ENCODE results near the gene HNRNPR. TPM values are rescaled to one million over a fixed set of nuclear protein-coding genes. Genes with fewer than 3 reads are reported as not detected.

HNRNPR gene
- total RNA-seq, 1 donor from 2014 or later = 87.7 TPM

DNA sequence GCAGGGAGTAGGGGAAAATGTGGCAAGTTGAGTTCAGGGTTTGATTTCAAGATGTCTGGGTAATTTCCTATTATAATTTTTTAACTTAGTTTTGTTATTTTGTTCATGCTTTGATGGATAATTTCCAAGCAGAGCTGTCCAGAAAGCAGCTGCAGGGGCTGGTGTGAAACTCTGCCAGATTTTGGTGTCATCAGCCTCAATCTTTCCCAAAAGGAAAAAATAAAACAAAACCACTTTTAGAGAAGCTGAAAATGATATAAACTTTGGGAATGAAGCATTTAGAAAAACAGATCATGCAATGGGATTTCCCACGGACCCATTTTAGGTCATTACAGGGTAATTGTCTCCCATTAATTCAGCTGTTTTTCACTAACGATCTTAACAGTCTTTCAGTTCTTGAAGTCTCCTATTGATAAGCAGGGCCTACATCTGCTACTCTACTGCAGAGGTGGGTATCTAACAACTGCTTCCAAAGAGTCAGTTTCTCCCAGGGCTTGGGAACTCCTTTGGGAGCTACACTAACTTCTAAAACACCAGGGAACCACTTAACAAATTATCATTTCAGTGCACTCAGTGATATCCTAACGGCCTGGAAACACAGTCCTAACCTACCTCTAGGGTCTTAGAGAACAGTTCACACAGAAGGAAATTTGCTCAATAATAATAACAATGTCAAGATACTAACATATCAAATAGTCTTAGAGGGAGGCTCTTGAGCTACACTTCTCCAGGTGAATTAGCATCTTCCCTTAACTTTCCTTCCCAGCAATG, 13.2 kb upstream of the HNRNPR start:
- no peak overlapping the region for H3K4me3 ChIP-seq (ENCODE audit: low read depth, low read length)
- no peak for DNase-seq (ENCODE audit: low read depth)
- TF ChIP-seq, protein P1, sequence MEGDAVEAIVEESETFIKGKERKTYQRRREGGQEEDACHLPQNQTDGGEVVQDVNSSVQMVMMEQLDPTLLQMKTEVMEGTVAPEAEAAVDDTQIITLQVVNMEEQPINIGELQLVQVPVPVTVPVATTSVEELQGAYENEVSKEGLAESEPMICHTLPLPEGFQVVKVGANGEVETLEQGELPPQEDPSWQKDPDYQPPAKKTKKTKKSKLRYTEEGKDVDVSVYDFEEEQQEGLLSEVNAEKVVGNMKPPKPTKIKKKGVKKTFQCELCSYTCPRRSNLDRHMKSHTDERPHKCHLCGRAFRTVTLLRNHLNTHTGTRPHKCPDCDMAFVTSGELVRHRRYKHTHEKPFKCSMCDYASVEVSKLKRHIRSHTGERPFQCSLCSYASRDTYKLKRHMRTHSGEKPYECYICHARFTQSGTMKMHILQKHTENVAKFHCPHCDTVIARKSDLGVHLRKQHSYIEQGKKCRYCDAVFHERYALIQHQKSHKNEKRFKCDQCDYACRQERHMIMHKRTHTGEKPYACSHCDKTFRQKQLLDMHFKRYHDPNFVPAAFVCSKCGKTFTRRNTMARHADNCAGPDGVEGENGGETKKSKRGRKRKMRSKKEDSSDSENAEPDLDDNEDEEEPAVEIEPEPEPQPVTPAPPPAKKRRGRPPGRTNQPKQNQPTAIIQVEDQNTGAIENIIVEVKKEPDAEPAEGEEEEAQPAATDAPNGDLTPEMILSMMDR (conservative IDR thresholded peaks at IDR 0.05; ENCODE audit: low read depth, low read length) = no peak

DNA sequence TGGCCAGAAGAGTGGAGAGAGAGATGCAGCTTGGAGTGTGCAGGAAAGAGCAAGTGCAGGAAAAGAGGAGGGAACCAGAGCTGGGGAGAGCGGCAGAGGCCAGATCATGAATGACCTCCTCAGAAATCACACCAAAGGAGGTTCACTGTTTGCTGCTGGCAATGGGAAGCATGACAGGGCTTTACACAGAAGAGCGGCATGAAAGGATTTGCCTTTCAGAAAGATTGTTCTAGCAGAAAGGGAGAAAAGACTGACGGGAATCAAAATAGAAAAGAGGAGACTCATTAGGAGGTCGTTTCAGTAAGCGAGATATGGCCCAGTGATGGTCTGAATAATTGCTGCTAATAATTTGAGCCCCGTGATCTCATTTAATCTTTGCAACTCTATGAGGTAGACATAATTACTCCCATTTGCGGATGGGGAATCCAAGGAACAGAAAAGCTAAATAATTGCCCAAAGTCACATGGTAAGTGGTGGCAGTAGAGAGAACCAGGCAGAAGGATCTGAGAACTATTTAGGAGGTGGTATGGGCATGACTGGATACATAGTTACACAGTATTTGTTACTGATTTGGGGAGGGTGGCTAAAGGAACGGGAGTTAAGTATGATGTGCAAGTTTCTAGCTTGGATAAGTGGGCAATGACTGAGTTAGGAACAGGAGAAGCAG, 12.5 kb upstream of the HNRNPR start:
- no peak overlapping the region for H3K4me3 ChIP-seq (ENCODE audit: low read depth, low read length)
- no peak for DNase-seq (ENCODE audit: low read depth)
- TF ChIP-seq, protein P1 (conservative IDR thresholded peaks at IDR 0.05; ENCODE audit: low read depth, low read length) = no peak

DNA sequence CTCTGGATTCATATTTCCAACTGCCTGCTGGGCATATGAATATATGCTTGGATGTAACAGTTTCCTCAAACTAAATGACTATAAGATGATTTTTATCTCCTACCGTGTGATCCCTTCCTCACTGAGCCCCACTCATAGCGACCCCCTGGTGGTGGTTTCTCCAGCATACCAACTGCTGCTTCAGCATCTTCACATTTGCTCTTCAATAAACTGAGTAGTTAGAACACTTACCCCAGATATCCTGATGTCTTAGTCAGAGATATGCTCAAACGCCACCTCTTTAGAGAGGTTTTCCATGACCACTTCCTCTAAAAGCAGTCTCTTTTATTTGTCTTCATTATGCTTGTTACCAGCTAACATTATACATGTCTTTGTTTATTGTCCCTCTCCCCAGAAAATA, 10.2 kb upstream of the HNRNPR start:
- H3K4me3 ChIP-seq (ENCODE audit: low read depth, low read length) = no peak overlapping the region
- TF ChIP-seq, protein P1 (conservative IDR thresholded peaks at IDR 0.05; ENCODE audit: low read depth, low read length) = no peak
- DNase-seq (ENCODE audit: low read depth) = no peak

DNA sequence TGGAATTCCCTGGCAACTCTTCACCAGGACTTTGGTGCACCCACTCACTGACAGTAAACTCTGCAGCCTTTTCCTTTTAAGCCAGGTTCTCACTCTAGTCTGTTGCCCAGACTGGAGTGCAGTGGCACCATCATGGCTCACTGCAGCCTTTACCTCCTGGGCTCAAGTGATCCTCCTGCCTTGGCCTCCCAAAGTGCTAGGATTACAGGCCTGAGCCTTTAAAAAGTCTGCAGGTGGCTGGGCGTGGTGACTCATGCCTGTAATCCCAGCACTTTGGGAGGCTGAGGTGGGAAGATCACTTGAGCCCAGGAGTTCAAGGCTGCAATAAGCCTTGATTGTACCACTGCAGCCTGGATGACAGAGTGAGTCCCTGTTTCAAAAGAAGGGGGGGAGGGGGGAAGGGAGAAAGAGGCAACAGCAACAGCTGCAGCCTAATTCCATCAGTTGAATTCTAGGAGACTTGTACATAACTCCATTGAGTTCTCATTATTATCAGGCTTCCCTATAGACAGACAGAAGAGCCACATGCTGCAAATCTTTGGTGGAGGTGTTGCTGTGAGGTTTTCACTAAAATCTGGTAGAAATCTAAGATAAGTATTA, 8.1 kb upstream of the HNRNPR start:
- no peak for DNase-seq (ENCODE audit: low read depth)
- no peak overlapping the region for H3K4me3 ChIP-seq (ENCODE audit: low read depth, low read length)
- TF ChIP-seq, protein P1 (conservative IDR thresholded peaks at IDR 0.05; ENCODE audit: low read depth, low read length) = no peak

DNA sequence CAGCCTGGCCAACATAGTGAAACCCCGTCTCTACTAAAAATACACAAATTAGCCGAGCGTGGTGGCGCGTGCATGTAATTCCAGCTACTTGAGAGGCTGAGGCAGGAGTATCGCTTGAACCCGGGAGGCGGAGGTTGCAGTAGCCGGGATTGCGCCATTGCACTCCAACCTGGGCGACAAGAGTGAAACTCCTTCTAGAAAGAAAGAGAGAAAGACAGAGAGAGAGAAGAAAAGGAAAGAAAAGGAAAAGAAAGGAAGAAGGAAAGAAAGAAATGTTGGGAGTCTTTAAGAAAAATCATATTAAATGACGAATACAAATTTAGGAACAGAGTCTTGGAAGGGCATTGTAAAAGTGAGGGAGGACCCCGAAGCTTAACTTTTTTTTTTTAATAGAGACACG, 1.8 kb upstream of the HNRNPR start:
- no peak for DNase-seq (ENCODE audit: low read depth)
- TF ChIP-seq, protein P1 (conservative IDR thresholded peaks at IDR 0.05; ENCODE audit: low read depth, low read length) = no peak
- no peak overlapping the region for H3K4me3 ChIP-seq (ENCODE audit: low read depth, low read length)

DNA sequence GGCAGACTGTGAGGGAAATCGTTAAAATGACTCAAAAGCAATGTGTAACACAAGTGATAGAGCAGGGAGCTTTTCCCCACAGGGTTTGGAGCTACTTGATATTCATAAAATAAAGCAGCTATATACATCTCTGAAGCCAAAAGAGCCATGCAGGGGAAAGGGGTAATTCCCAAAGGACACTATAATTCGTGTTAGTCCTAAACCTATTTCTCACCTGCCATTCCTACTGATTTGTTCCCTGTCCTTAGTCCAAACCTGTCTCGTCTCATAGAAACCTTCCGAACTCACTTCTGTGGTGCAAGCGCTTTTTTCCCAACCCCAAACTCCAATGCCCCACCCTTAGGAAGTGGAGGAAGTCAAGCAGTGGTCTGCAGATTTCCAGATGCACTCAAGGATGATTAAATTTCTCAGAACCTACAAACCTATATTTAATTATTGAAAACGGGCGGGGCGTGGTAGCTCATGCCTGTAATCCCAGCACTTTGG, 946 bp upstream of the HNRNPR start:
- peak overlapping the region; percentile 78 for H3K4me3 ChIP-seq (ENCODE audit: low read depth, low read length)
- TF ChIP-seq, protein P1 (conservative IDR thresholded peaks at IDR 0.05; ENCODE audit: low read depth, low read length) = no peak
- DNase-seq (ENCODE audit: low read depth) = peak; percentile 15

Measured in epithelial cell of proximal tubule (primary cell).